ENCODE data around the gene HCST.

DNA sequence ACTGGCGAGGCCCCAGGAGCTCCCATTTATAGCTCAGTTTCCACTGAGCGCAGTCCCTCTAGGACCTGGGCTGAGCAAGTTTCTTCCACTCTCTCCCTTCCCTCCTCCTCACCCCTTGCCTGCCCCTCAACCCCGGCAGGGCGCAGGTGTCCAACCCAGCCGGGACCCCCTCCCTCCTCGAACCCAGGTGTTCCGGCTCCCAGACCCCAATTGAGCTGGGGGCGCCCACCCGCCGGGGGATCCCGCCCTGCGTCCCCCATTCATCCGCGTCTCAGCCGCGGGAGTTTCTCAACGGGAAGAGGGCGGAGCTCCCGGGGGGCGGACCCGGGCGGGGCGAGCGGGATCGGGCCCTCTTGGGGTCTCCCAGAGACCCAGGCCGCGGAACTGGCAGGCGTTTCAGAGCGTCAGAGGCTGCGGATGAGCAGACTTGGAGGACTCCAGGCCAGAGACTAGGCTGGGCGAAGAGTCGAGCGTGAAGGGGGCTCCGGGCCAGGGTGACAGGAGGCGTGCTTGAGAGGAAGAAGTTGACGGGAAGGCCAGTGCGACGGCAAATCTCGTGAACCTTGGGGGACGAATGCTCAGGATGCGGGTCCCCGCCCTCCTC, 45.7 kb upstream of the HCST start, which contains the start of gene KIRREL2:
- TF ChIP-seq, protein P1, sequence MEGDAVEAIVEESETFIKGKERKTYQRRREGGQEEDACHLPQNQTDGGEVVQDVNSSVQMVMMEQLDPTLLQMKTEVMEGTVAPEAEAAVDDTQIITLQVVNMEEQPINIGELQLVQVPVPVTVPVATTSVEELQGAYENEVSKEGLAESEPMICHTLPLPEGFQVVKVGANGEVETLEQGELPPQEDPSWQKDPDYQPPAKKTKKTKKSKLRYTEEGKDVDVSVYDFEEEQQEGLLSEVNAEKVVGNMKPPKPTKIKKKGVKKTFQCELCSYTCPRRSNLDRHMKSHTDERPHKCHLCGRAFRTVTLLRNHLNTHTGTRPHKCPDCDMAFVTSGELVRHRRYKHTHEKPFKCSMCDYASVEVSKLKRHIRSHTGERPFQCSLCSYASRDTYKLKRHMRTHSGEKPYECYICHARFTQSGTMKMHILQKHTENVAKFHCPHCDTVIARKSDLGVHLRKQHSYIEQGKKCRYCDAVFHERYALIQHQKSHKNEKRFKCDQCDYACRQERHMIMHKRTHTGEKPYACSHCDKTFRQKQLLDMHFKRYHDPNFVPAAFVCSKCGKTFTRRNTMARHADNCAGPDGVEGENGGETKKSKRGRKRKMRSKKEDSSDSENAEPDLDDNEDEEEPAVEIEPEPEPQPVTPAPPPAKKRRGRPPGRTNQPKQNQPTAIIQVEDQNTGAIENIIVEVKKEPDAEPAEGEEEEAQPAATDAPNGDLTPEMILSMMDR (IDR thresholded peaks at IDR 0.05; ENCODE audit: insufficient read depth, low read depth, low read length), result no peak
- TF ChIP-seq EZH2 (IDR thresholded peaks at IDR 0.05; ENCODE audit: insufficient read depth, low read length), result peak; percentile 60
